HG03103 (cell line): ENCODE measurements around the gene GTPBP1.

Source experiments
- ATAC-seq: cut with Tn5 transposase; IDR thresholded peaks from one replicate; pipeline ENCODE4 v1.9.1; 2021; ENCODE audit warnings: low read depth; ENCODE audit not compliant: unreplicated experiment

The GTPBP1 gene

GRCh38 chr22:38782402-38783094 is 76.8 kb downstream of the GTPBP1 start:
- no peak for ATAC-seq
